SK-N-DZ (cell line): Measurements from ENCODE around the gene SH3RF3.
"Not testable (repeated sequence)": the region's sequence is repeated elsewhere in the genome, so short reads cannot be mapped to it uniquely, and the experiment has no call there.

Source experiments
- DNase-seq: peaks from one replicate; pipeline ENCODE4 v3.0.0-alpha.2; 2015; ENCODE audit warnings: low spot score

The SH3RF3 gene

GRCh38 chr2:109157563-109158105, 28.6 kb downstream of the SH3RF3 start:
- no peak for DNase-seq

- no peak for DNase-seq
These were observed 29.2 kb downstream of the SH3RF3 start for GRCh38 chr2:109158237-109158636.

DNA sequence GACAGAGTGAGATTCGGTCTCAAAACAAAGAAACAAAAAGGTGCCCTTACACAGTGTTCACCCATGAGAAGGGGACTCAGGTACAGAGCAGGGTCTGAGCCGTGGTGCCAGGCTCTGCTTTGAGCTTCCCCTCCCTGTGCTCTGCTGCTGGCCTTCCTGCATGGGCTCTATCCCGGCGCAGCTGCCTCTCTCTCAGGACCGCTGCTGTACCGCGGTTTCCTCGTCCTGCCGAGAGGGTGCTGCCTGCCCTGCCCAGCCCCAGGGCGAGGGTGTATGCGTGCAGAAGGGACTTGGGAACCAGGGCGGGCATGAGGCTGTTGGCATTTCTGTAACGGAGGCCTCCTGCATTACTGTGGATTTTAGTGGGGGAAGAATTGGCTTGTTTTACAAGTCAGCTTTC, 30.1 kb downstream of the SH3RF3 start:
- DNase-seq: no peak

- DNase-seq: no peak
These were observed 31.9 kb downstream of the SH3RF3 start for GRCh38 chr2:109160714-109161440.

GRCh38 chr2:109162367-109162766, 33.4 kb downstream of the SH3RF3 start:
- DNase-seq: not testable (repeated sequence)

DNA sequence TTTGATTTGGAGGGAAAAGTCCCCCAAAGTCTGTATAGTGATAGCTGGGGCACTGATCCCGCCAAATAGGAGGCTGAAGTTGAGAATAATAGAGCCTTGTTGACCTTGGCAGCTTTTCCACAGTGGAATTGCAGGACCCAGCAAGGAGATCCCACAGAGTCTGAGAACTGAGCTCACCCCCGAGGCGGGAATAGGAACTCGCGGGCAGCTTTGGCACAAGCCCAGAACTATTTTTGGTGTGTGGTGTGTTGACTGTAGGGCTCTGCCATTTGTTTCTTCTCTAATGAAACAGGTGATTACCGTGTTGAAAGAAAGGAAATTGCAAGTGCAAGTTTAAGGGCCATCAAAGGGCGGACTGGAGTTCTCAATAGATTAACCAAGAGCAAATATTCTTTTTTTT, 34.0 kb downstream of the SH3RF3 start:
- no peak for DNase-seq

DNA sequence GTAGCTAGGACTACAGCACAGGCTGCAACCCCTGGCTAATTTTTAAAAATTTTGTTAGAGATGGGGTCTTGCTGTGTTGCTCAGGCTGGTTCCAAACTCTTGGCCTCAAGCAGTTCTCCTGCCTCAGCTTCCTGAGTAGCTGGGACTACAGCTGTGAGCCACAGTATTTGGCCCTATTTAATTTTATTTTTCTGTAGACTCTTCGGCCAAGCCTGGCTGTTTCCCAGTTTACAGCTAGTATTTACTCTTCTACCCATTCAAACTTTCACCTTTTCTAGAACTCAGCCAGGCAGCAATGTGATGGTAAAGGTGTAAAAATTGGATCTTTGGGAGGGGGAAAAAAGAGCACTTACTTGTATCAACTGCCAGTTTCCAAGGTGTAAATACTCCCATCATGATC, 35.3 kb downstream of the SH3RF3 start:
- DNase-seq: no peak

DNA sequence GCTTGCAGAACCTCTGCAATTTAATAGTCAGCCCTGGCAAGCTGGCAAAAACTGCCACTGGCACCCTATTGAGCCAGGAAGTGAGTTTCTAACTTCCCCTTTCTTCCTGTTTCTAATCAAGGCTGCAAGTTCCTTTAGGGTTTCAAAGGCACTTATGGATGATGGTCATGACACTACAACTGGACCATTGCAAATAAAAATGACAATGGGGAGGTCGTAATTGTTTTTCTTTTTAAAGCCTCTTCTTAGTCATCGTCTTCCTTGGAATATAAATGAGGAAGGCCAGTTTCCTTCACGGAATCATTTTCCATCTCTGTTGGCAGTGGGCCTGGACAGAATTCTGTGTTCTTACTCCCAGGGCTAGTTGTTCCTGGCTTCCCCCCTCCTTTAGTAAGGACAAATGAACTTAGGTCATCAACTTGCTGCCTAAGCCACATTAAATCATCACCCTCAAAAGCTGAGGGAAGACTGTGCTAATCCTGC, 35.8 kb downstream of the SH3RF3 start:
- DNase-seq: no peak

DNA sequence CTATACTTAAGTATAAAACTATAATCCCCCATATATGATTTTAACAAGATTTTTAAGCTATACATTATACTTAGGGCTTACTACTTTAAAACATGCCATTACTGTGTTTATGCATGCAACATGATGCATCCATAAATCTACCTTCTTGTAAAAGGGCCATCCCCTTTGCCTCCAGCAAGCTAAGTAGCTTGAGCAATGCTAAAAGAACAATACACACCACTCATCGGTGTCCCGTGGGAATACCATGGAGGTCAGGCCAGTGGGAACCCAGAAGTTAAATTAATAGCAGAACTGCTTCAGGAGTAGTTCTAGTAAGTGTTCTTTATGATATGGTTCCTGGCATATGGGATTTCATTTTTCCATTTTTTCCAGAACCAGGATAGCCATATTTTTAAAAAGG, 37.8 kb downstream of the SH3RF3 start:
- no peak for DNase-seq

GRCh38 chr2:109168086-109168485, 39.1 kb downstream of the SH3RF3 start:
- no peak for DNase-seq

GRCh38 chr2:109168716-109169115, 39.7 kb downstream of the SH3RF3 start:
- DNase-seq: no peak

DNA sequence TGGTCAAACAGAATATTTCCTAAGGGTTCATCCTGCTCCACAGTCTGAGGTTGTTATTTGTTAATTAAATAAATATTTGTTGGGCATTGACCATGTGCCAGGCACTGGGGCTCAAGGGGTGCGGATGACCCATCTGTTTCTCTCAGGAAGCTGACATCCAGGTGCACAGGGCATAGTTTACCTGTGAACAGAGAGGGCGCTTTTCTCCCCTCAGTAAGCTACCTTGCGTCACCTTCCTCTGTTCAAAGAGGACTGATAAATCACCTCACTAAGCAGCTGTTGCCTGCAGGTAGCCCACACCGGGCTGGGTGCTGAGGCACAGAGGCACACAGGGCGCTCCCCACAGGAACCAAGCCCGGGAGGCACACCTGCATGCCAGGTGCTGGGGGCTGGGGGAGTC, 41.6 kb downstream of the SH3RF3 start:
- no peak for DNase-seq

DNA sequence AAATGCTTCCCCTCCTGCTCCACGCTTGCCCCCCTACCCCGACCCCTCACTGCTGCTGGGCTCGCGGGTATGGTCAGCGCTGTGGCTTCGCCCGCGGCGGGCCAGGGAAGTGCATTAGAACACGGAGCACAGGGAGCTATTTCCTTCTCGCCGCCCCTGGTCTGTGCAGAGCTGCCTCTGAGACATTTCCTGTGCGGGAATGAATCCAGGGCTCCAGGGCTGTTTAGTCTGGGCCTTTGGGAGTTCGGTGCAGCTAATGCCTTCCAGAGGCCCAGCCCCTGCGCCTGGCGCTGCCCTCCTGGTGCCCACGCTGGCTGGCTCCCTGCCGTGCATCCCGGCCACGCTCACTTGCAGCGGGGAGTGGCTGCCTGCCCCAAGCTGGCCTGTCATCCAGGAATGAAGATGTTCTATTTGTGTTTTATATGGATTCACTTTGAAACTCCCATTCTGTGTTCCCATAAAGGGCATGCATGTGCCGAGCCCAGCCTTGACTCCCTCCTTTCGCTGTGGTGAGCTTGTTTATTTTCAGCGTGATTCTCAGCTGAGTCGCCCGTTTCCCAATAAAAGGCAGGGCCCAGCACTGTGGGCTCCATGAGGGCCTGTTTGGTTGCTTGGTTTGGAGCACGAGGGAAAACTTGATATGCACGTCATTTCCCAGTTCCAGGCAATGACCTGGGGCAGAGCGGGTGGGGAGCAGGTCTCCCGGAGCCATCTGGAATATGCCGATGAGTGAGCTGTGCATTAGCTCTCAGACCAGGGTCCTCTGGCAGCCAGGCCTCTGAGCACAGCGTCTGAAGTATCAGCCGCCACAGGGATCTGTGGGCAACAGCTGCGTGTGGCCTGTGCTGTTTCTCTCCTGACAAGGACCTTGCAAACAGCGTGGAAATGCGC, 42.7 kb downstream of the SH3RF3 start:
- DNase-seq: no peak

DNA sequence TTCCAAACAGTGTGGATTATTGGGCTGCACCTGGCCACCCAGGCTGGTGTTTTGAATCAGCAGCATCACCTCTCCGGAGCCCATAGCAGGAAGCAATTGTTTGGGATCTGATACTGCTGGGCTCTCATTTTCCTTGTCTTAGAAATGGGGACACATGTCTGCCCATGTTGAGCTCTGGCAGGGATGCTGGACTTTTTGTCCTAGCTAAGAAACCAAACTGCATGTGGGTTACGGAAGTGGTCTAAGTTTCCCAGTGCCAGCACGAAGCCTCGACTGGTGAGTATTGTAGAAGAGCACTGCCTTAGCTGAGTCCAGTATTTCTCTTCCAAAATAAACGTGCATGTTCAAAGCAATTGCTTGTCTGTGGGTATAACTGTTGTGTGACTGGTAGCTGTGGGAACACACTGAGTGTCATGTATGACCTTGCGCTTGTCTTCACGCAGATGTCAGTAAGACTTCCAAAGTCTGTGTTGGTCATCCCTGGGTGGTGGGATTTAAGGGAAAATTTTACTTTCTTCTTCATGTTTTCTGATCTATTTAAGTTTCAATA, 43.6 kb downstream of the SH3RF3 start:
- DNase-seq: no peak

DNA sequence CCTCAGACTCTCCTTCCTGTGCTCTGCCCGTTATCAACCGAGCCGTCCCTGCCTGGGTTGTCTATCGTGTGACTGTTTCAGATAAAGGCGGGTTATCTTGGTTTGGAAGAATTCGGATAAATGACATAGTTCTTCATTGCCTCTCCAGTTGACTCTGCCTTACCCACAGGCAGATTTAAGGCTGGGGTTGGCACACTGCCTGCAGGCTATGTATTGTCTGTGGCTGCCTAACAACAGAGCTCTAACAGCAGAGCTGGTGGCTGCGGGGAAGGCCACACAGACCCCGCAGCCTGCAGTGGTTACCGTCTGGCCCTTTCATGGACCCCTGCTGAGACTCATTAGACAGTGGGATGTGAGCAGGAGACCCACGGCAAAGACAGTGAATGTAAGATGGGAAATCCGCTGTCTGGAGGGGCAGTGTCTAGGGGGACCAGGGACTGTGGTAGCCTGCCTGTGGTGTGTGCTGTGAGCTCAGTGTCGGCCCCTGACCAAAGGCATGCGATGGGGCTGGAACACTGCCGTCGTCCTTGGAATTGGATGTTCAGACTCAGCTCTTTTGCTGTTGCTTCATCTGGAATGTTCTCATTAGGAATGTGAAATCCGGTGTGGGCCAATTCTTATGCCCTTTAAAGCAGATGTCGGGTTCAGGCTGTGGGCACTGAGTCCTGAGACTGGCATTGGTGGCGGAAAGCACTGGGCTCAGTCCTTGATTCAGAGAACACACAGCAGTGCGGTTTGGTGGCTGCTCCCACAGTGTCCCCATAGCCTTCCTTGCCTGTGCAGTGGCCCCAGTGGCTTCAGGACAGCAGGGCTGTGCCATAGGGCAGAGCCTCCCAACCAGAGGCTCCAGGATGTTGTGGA, 44.5 kb downstream of the SH3RF3 start:
- no peak for DNase-seq

DNA sequence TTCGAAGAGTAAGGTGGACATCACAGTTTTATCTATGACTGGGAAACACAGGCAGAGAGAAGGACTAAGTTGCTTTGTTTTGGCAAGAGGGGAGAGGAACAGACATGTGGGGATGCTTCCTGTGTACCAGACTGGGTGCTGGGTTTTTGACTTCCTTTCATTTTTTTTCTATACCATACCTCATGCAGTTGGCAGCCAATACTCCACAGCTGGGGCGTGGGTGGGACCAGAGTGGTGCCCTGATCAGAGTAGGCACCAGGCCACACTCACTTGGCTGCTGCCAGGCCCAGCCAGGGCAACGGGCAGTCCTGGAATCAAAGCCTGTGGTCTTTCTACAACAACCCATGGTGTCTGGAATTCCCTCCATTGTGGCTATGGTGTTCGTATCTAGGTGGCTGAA, 45.2 kb downstream of the SH3RF3 start:
- DNase-seq: no peak

DNA sequence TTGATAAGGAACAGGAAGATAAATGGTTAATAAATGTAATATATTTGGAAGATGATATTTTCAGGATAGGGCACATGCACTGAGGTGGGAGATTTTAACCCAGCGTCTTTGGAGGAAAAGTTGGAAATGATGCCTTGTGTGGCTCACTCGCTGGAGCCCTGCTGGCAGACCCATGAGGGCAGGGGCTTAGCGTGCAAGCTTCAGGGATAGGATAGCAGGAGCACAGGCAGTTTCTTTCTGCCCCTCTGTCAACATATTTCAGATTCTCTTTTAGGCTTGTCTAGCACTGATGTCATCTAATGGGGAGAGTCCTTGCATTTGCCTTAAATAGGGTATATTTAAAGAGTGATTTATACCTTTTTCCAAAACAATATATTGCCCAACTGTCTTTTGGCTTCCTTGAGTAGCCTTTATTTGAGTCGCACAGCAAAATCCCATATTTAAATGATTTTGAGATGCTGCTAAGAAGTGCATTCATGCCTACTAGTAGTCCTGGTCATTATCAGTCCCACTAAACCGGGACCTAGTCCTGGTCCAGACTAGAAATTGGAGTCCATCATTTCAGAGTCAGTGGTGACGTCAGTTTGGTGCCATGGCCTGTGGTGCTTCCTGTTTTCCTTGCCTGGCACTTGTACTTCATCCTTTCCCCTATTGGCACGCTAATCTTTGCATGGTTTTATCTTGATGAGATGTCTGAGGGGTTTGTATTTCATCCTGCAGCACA, 45.8 kb downstream of the SH3RF3 start:
- DNase-seq: no peak

GRCh38 chr2:109175350-109175678, 46.3 kb downstream of the SH3RF3 start:
- DNase-seq: no peak

DNA sequence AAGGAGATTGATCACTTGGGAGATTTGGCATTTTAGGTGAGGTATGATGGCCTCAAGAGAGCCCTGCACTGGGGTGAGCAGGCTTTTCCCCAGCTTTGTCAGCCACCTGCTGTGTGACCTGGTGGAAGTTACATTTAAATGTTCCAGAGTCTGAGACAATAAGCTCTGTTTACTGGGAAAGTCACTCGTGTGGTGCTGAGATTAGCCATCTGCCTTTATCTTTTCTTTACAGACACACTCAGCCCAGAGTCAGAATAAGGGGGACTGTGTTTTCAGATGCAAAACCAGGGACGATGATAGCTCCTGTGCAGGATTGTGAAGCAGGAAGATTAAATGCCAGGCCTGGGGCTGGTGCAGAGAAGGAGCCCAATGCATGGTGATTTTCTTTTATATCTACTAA, 47.9 kb downstream of the SH3RF3 start:
- DNase-seq: no peak

- DNase-seq: no peak
These were observed 48.6 kb downstream of the SH3RF3 start for GRCh38 chr2:109177635-109178034.

DNA sequence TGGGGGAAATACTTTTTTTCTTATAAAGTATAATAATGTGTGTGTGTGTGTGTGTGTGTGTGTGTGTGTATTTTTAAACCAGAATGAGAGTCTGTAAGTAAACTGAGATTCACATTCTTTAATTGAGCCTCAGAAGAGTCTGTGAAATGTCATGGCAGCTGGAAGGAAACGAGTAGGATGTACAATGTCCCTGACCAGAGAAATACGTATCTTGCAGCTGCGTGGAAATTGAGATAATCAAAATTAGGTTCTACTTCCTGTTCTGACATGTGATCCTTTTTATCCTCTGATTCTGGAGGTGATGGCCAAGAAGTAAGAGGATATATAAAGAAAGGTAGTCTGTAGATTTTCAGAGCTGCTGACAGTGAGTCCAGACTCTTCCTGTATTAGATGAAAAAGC, 50.0 kb downstream of the SH3RF3 start:
- no peak for DNase-seq
